Stimulated activated naive CD4-positive, alpha-beta T cell treated with Interleukin-2 at 50 U/mL for 16 hours (primary cell): Measurements from ENCODE around the gene INSM2.

Source experiments
- DNase-seq: peaks from one replicate; lab custom pipeline; 2025; lab: John Stamatoyannopoulos, UW

Gene INSM2, protein sequence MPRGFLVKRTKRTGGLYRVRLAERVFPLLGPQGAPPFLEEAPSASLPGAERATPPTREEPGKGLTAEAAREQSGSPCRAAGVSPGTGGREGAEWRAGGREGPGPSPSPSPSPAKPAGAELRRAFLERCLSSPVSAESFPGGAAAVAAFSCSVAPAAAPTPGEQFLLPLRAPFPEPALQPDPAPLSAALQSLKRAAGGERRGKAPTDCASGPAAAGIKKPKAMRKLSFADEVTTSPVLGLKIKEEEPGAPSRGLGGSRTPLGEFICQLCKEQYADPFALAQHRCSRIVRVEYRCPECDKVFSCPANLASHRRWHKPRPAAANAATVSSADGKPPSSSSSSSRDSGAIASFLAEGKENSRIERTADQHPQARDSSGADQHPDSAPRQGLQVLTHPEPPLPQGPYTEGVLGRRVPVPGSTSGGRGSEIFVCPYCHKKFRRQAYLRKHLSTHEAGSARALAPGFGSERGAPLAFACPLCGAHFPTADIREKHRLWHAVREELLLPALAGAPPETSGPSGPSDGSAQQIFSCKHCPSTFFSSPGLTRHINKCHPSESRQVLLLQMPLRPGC

DNA sequence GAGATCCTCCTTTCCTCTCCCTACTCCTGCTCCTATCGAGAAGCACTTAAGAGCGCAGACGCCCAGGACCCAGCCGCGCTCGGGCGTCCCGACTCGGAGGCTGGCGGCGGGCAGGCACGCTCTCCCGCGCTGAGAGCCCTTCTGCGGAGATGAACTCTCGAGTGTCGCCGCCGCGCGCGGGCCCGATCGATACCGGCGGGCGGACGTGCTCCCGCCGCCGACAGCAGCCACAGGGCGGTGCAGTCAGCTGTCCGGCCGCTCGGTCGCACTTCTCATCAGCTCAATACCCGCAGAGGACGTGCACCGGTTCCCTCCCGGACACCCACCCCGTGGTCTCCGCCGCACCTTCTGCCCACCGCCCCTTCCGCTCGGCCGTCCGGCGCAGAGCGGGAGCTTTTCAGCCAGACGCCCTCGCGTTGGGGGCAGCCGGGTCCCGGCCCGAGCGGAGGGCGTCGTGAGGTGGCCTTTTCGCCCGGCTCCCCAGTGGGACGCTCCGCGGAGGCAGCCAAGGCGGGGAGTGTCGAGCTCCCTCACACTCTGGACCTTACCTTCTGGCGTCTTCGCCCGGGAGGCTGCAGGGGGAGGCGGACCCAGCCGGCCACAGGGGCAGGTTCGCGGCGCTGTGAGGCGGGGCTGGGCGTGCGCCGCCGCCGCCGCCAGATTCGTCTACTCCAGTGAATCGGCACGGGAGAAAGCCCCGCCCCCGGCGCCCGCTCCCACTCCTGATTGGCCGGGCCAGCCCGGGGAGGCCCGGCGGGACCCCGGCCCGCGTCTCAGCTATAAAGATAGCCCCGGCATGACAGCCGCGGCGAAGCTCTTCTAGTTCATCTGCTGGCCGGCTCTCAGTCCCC, at the start of gene INSM2:
Gene INSM2, plus strand, starts transcription at position 808 of the 851 bp plus-strand sequence. CDS start 89 bp downstream, outside the sequence.
- DNase-seq, result peak; percentile 73

DNA sequence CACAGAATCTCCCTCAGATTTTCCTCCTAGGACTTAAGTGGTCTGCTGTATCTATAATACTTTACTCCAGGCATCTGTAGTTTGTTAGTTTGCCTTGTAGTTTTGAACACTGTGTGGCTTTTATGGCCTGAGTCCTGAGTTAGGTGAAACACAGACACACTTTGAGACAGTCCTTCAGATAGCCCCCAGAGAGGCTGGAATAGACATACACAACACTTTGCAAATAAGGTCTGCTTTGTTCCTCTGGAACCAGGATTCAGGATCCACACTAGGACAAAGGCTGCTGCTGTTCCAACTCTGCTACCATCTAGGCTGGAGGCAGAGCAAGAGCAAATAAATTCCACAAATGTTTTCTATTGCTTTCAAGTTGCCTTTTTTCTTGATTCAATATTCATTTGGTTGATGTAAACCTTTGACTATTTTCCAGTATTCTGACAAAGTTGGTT, 41.4 kb upstream of the INSM2 start:
- no peak for DNase-seq

DNA sequence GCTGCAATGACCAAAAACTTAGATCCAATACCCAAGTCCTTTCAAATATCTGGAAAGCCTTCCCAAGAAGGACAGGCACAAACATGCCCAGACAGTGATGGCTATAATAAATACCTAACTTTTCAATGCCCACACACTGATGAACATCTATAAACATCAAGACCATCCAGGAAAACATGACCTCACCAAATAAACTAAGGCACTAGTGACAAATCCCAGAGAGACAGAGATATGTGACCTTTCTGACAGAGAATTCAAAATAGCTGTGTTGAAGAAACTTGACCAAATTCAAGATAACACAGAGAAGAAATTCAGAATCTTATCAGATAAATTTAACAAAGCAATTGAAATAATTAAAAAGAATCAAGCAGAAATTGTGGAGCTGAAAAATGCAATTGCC, 38.7 kb upstream of the INSM2 start:
- no peak for DNase-seq

DNA sequence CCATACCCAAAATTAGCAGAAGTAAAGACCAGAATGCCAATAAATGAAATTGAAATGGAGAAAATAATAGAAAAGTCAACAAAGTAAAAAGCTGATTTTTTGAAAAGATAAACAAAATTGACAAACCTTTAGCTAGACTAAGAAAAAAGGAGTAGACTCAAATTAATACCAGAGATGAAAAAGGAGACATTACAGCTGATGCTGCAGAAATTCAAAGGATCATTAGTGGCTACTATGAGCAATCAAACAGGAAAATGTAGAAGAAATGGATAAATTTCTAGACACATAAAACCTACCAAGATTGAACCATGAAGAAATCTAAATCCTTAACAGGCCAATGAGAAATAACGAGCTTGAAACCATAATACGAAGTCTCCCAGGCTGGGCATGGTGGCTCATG, 34.8 kb upstream of the INSM2 start:
- no peak for DNase-seq

DNA sequence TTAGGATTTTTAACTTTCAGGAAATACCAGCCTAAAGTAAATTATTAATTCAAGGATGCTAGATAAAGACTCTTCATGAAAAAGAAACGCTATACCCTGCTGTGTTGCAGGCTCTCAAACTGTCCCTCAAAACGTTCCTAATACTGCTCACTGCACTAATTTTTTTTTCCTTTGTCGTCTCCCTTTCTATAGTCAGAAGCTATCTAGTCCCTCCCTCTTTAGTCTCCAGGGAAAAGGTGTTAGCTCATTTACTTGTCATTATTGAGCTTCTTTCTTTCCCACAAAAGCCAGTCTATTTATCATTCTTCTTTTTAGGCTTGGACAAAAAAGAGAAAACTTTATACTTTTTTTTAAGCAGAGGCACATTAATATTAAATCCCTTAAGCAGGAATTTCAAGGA, 30.3 kb upstream of the INSM2 start:
- no peak for DNase-seq

DNA sequence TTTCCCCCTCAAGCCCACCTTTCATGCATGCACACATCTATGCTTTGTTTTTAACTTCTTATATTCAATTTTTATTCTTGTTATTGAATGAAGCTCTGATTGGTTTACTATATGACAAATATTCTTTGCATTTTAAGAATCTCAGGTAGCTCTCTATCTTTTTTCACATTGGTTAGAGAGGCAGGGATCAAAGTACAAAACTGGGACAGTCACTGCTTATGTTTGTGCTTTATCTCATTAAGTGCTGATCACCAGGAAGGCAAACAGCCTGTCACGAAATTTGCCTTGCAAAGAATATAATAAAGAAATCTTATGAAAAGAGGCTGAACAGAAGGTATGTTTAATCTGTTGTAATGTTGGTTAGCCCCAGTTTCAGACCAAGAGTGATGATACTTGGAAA, 29.7 kb upstream of the INSM2 start:
- DNase-seq, result no peak

DNA sequence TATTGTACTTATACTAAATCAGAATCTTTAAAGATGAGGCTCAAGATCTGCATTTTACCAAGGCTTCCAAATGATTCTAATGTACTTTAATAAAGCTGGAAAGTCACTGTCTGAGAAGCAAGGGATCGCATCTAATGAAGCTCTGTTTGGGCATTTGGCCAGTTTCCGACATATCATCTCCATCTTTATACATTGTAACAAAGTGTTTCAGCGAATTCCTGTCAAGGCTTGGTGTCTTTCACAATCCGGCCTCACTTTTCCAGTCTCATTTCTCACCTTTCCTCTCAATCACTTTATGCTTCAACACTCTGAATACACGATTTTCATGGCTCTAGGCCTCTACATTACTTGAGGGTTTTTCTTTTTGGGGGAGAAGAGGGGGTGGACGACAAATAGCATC, 27.5 kb upstream of the INSM2 start:
- DNase-seq, result no peak

DNA sequence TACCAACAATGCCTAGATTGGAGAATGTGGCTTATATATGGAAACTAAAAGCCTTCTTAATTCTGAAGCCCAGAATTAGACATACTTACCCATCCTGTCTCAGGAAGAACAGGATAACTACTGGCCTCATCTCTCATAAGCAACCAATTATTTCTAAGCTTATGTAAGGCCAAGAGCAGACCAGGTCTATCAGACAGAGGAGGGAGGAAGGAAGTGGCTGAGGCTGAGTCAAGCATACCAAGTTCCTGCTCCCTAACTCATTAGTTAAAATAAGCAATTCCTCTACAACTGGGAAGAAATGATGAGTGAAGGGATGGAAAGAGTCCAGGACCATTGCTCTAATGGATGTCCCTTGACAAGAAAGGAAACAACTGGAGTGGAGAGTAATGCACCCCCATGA, 27.0 kb upstream of the INSM2 start:
- no peak for DNase-seq

DNA sequence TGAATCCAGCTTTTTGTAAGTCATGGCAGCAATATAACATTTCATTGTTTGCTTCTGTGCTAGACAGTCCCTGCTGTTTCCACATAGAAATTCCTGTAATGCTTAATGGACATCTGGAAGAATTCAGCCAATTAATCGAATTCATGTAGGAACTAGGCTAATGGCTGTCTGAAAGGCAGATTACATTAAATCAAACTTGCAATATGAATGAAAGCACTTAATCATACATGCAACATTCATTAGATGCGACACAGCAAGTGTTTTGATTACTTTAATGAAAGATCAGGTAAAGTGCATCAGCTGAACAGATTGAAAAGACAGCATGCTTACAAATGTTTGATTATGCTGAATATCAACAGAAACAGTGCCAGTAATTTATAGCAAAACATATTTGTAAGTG, 24.1 kb upstream of the INSM2 start:
- DNase-seq, result no peak

DNA sequence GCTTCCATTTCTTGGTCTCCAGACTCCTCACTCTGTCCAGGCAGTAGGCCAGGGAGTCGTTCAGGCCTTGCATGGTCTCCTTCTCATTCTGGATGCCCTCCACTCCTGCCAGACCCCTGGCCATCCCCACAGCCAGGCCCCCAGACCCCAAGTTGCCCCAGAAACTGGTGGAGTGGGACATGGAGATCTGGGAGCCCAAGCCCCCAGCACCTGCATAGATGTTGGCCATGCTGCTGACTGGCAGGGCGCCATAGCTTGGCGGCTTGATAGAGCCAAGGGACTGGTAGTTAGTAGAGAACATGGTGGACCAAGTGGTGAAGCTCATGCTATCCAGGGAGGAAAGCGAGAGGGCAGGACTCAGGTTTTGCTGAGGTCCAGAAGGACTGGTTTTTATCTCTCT, 21.2 kb upstream of the INSM2 start:
- no peak for DNase-seq

DNA sequence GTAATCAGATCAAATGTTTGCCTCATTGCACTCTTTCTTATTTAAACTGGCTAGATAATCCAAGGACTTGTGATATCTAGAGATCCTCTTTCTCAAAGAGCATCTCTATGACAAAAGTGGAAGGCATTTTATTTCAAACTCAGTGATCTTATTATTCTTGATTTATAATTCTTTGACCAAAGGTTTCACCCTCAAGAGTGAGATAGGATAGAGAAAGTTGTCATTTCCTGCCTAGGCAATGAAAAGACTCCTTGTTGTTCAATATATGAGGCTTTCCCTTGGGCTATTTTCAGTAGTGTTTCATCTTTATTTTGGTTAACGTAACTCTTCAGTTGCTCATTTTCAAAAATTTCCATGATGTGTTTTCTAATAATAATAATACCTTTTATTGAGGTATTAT, 18.0 kb upstream of the INSM2 start:
- DNase-seq, result no peak

DNA sequence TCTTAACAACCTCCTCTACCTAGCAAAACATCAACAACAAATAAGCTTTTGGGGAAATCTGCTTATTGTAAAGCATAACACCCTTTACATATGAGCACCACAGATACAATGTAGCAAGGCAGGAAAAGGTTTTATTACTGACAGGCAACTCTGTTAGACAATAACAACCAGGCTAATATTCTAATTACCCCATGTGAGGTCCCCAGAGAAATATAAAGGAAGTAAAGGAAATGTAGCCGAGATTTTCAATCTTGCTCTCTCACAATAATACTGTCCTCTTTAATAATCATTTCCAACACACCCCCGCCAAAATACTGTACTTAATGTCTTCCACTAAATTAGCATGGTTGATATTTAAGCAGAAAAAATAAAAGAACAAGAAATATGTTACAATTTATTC, 14.0 kb upstream of the INSM2 start:
- DNase-seq, result no peak

DNA sequence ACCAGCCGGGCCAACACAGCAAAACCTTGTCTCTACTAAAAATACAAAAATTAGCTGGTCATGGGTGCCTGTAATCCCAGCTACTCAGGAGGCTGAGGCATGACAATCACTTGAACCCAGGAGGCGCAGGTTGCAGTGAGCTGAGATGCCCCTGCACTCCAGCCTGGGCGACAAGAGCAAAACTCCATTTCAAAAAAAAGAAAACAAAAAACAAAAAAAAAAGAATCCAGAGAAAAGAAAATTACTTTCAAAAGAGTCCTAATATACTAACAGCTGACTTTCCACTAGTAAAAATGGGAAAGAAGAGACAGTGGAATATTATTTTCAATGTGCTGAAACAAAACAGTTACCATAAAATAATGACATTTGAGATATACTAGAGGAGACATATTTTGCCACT, 8.3 kb upstream of the INSM2 start:
- DNase-seq, result no peak

DNA sequence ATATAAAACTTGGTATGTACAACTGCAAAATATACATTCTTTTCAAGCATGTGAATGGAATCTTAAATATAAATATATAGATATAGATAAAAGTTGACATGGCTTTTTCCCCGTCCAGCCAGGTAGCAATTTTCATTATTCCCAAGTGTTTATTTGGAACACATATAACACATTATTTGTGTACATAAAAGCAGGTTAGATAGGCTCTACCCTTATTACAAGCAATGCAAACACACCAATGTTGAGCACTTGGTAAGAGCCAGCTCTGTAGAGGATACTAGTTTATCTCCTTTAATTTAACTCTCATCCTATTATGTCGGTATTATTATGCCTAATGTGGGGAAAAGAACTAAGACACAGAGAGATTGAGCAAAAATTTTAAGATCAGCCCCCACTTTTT, 7.0 kb upstream of the INSM2 start:
- no peak for DNase-seq

DNA sequence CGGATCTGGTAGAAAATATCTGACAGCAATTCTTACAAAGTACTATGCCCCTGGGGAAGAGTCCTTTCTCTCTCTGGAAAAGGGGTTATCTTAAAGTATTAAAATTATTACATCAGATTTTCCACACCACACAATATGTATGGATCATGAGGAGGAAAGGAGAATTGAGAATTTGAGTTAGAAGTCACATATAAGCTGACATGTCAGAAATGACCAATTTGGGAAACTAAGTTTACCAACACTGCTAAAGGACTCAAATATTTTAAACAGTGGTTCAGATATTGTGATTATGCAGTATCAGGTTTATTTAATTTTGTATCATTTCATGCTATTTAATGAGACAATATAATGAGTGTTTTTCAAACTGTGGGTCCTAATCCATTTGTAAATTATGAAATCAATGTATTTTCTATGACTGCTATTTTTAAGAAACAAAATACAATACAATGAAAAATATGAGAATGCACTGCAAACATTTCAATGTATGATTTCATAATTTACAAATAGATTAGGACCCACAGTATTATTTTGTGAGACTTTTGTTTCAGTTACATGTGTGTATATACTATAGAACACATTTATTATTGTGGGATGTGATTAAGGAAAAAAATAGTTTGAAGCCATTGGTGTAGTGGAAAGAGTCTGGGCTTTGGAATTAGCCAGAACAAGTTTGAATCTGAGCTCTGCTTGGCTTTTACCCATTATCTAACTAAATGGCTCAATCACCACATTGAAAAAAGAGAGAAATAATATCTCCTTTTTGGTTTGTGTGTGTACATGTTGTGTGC, 1.8 kb upstream of the INSM2 start:
- no peak for DNase-seq

DNA sequence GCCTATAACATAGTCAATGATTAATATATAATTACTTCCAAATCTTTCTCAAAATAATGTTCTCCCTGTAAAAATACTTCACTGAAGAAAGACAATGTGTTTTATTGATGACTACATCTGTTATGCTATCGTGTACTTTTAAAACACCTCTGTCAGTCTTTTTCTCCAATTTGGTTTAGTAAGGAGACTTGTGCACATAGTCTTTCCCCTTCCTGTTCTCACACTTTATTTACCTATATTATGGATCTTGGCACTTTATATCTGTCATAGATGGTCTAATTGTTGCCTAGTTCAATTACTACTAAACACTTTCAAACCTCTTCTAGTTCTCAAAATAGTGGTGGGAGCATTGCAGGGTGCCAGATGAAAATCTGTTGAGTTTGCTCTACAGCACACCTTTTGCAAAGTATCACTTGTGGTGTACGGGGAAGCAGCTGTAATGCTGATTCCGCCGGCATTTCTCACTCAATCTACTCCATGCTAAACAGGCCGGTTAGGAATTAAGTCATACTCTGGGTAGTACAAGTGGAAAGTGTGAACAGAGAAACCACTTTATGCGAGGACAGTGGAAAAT, 1.1 kb upstream of the INSM2 start:
- DNase-seq, result no peak

DNA sequence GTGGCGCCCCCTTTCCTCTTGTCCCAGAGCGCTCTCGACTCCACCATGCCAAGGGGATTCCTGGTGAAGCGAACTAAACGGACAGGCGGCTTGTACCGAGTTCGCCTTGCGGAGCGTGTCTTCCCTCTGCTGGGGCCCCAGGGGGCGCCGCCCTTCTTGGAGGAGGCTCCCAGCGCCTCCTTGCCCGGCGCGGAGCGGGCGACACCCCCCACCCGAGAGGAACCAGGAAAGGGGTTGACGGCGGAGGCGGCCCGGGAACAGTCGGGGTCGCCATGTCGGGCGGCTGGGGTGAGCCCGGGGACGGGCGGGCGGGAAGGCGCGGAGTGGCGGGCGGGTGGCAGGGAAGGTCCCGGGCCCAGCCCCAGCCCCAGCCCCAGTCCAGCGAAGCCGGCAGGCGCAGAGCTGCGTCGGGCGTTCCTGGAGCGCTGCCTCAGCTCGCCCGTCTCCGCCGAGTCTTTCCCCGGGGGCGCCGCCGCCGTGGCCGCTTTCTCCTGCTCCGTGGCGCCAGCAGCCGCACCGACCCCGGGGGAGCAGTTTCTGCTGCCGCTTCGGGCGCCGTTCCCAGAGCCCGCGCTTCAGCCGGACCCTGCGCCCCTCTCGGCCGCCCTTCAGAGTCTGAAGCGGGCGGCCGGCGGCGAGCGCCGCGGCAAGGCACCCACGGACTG, 376 bp downstream of the INSM2 start:
- no peak for DNase-seq

DNA sequence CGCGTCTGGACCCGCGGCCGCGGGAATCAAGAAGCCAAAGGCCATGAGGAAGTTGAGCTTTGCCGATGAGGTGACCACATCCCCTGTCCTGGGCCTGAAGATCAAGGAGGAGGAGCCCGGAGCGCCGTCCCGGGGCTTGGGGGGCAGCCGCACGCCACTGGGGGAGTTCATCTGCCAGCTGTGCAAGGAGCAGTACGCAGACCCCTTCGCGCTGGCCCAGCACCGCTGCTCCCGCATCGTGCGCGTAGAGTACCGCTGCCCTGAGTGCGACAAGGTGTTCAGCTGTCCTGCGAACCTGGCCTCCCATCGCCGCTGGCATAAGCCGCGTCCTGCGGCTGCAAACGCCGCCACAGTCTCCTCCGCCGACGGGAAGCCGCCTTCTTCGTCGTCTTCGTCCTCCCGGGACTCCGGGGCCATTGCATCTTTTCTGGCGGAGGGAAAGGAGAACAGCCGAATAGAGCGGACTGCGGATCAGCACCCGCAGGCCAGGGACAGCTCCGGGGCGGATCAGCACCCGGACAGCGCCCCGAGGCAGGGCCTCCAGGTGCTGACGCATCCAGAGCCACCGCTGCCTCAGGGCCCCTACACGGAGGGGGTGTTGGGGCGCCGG, 1.0 kb downstream of the INSM2 start:
- DNase-seq, result peak; percentile 46

DNA sequence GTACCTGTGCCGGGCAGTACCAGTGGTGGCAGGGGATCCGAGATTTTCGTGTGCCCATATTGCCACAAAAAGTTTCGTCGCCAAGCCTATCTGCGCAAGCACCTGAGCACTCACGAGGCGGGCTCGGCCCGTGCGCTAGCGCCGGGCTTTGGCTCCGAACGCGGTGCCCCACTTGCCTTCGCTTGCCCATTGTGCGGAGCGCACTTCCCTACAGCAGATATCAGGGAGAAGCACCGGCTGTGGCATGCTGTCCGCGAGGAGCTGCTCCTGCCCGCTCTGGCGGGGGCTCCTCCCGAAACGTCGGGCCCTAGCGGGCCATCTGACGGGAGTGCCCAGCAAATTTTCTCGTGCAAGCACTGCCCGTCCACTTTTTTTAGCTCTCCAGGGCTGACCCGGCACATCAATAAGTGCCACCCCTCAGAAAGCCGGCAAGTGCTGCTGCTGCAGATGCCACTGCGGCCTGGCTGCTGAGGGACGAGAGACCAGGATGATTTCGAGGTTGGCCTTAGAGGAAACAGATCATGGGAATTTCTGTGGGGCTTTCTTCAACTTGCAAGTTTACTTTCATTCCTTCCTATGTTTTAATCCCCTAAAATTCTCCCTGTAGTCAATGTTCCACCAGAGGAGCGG, 1.6 kb downstream of the INSM2 start:
- DNase-seq, result no peak

DNA sequence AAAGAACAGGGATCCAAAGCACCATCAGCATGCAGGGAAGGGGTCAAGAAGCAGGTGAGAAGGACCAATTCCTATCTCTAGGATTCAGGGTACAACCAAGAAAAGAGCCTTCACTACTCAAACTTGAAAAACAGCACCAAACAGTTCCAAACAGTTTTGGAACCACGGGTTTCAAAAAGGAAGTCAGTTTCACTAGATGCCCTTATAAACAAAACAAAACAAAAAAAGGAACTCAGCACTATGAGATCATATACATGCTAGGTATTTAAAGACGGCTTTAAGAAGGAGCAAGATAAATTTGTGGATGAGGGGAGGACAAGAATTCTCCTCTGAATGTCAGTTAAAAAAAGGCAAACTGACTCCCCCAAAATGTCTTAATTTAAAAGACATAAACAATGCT, 6.0 kb downstream of the INSM2 start:
- DNase-seq, result no peak
